Putamen (tissue), 1 donor: Measurements from ENCODE around the gene UTS2B.
A peak's percentile ranks its signal among the peaks of the same experiment; 100 is the strongest.

Source experiments
- DNase-seq: peaks from one replicate; pipeline ENCODE4 v3.0.0-alpha.2; 2016; ENCODE audit warnings: low spot score

The UTS2B gene

GRCh38 chr3:191352014-191352413 lies 21.7 kb upstream of the UTS2B start:
- no peak for DNase-seq

- DNase-seq: no peak
Measured at GRCh38 chr3:191350396-191351090, 20.2 kb upstream of the UTS2B start.

DNA sequence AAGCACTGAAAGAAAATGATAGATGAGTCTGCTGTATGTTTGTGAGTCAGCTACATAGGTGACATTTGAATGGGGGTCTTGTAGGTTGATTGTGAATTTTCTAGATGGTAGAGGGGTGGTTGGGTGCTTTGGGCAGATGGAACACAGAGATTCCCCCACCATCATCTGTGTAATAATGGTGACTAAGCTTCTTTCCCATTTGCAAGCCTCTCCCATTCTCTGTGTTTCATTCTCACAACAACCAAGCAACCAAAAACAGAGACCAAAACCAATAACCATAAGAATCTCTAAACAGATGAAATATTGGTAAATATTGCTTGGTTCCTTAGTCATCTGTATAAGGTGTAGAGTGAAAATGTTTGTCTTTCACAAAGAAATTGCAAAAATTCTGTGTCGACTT lies 17.8 kb upstream of the UTS2B start:
- DNase-seq: no peak

DNA sequence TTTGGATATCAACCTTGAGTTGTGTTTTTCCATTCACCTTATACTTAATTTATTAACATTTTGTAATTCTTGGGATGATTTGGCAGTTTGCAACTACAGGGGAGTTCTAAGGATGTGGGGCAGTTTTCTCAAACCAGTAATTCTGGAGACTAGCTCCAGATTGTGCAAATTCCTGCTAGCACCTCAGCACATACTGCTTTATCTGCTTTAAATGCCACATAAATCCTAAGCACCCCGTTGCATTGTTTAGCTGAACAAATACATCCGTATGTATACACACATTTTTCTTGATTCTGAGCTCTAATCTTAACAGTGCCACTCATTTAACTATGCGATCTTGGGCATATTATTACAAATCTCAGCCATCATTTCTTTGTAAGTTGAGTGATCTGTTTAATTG lies 16.9 kb upstream of the UTS2B start:
- DNase-seq: no peak

DNA sequence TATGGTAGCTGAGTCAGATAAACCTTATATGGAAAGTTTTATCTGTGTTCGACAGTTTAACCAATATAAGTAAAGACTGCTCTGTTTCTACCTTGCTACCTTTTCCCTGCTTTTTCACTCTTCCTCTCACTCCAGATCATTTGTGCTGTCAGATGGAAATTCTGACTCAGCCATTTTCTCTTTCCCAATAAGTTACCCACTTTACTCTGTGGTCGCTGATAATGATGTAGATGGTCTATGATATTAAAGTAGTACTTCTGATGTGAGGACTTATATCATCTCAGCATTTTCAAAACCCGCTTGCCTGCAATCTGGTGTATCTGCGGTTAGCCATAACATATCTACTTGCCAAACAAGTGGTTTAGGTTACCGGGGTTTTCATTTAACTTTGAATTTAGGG lies 15.0 kb upstream of the UTS2B start:
- no peak for DNase-seq

DNA sequence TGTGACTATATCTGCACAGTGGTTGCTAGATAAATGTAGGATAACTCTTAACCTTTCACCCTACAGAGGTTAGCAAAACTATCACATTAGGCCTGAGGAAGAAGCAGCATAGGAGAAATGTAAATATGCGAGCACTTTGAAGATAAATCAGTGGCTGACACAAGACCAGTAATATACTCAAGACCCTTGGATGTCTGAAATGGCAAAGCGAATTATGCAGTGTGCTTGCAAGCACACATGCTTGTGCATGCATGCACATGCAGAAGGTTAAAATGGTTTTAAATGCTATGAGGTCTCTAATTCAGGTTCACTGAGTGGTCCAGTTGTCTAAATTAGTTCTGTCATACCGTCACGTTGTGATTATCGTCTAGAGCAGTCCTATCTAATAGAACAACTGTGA lies 13.6 kb upstream of the UTS2B start:
- no peak for DNase-seq

GRCh38 chr3:191343115-191343514 lies 12.8 kb upstream of the UTS2B start:
- DNase-seq: no peak

DNA sequence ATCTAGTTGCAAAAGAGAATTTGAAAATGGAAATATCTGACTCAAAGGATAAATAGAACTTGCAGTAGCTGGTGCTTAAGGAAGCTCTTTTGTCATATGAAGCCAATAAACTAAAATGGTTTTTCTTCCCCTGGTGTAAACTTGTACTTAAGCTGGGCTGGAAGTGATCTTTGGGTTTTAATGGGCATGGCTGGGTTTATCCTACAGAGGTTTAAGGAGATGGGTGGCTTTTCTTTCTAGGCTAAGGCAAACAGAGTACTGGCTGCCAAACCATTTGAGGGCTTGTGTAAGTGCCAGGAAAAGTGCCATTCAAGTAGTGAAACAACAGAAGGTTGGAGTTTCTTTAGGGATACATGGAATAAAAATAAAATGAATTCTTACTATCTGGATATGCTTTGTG lies 12.1 kb upstream of the UTS2B start:
- DNase-seq: peak; percentile 8

GRCh38 chr3:191342006-191342405 lies 11.7 kb upstream of the UTS2B start:
- DNase-seq: no peak

- no peak for DNase-seq
Measured at GRCh38 chr3:191340966-191341365, 10.6 kb upstream of the UTS2B start.

- DNase-seq: no peak
Measured at GRCh38 chr3:191340351-191340750, 10.0 kb upstream of the UTS2B start.

- DNase-seq: no peak
Measured at GRCh38 chr3:191339316-191339917, 9.1 kb upstream of the UTS2B start.

GRCh38 chr3:191338177-191338488 lies 7.8 kb upstream of the UTS2B start:
- no peak for DNase-seq

DNA sequence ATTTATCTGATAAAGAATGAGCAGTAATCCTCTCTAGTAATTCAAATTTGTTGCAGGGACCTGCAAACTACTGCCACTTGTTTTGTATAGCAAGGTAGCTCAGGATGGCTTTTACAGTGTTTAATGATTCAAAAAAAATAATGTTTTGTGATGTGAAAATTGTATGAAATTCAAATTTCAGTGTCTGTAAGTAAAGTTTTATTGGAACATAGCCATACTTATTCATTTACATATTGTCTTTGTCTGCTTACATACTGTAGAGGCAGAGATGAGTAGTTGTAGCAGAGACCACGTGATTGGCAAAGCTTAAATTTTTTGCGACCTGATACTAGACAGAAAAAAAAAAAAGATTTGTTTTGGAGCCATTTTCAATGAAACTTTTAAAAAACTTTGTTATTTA lies 6.5 kb upstream of the UTS2B start:
- no peak for DNase-seq

DNA sequence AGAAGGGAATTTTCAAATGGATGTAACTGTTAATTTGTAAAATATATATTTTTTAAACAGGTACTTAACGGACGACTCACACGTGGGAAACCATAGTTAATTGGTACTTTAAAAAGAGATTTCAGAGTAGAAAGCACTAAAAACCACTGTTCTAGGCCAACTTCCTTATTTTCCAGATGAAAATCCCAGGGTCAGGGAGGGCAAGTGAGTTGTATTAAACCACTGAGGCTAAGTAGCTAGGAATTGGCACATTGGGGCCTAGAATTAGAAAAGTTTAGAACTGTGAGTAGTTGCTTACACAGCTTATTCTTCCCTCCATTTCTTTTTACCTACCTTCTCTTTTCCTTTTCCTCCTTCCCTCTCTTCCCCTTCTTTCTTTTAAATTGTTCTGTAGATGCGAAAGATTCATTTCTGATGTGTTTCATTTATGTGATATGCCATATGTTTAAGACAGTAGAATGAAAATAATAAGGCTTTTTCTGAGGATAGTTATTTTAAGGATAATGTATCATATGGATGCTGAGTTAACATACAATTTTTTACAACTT lies 4.1 kb upstream of the UTS2B start:
- DNase-seq: no peak

GRCh38 chr3:191333298-191333880 lies 3.1 kb upstream of the UTS2B start:
- no peak for DNase-seq

DNA sequence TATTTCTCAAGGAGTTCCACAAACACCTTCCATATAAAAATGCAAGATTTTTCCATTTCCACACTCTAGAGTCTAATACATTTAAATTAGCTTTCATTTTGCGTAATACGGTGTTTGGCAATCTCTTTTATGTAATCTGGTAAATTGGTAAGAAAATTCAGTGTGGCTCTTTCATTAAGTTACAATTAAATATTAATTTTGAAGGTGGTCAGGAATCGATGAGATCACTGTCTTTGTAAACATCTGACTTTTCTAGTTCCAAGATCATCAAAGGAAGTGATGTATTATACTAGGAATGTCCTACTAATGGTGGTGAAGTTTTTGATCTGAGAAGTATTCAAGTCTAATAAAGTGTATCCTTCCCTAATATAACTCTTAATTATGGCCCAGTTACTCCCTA lies 1.1 kb upstream of the UTS2B start:
- no peak for DNase-seq

DNA sequence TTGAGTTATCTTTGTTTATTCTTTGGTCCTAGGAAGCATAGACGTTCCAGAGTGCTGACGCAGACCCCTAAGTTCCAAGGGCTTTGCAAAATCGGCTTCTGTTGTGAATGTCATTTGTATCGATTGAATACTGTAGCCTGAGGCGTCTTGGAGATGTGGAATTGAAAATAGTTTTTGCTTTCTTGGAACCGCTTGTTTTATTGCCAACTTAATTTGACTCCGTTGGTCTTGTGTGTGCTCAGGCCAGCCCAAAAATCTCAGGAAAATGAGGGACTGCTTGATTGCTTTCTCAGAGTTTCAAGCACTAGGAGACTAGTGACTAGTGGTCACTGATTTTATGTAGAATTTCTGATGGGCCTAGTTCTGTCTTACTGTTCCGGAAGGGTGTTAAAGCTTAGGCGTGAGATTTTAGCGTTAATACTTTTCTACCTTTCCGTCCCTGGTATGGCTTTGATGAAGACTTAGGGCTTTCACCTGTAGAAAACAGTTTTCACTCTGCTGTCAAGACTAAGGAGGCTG lies 263 bp upstream of the UTS2B start:
- peak; percentile 13 for DNase-seq

GRCh38 chr3:191328962-191329653 lies 1.2 kb downstream of the UTS2B start, which contains the start of gene CCDC50:
TSS of gene CCDC50 (plus strand) at chr3:191329394. CDS start at chr3:191329675, 281 bp downstream.
- DNase-seq: peak; percentile 49

DNA sequence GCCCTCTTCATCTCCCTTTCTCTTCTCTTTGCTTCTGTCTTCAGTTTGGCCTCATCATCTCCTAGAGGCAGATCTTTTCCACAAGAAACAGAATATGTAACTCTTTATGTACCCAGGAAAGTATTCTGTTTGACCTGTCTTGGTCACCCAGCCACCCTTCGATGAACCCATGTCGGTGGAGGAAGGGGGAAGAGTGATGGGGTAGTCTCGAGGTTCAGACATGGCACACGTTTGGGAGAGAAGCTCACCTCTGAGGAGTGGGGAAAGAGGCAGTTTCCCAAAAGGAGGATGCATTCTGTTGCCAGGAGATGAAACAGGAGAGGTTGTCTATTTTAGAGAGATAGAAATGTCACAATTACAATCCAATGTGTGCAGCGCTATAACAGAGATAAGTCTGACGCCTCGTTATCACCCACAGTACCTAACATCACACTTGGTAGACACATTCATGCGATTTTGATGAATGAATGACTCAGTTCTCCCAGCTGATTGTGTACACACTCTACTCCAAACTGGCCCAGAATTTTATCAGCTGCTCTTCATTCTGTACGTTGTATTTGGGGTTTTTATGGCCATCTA lies 1.9 kb downstream of the UTS2B start:
- peak; percentile 15 for DNase-seq

DNA sequence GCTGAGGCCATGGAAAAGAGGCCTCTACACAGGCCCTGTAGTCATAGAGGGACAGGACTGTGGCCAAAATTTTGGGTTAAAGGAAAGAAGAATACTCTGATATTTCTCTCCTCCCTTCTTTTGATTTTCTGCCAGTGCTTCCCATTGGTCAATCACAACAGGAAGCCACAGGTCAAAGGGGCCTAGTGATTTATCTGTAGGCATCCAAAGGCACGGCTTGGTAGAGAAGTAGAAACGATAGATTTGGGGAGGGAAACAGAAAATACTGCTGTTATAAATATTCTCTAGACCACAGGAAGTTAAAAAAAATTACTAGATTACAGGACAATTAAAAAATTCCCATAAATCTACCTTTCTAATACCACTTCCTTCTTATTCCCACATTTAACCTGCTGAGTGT lies 2.8 kb downstream of the UTS2B start:
- no peak for DNase-seq

DNA sequence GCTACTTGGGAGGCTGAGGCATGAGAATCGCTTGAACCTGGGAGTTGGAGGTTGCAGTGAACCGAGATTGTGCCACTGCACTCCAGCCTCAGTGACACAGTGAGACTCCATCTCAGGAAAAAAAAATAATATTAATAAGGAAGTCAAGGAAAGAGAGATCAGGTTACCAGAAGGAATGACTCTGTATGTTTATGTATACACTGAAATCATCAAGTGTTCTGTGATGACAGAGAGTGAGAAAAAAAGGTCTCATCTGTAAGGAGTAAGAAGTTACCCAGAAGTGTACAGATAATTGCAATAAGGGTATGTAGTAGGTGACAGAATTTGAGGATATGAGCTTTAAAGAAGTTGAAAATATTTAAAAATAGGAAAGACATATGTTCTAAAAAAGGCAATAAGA lies 5.4 kb downstream of the UTS2B start:
- DNase-seq: no peak
